GM19395 (cell line): Measurements from ENCODE around the gene SPG11.
"Not testable (repeated sequence)": the region's sequence is repeated elsewhere in the genome, so short reads cannot be mapped to it uniquely, and the experiment has no call there.

Experiments used
- ATAC-seq: cut with Tn5 transposase; IDR thresholded peaks from one replicate; pipeline ENCODE4 v1.9.1; 2021; ENCODE audit warnings: mild to moderate bottlenecking, moderate library complexity; ENCODE audit not compliant: unreplicated experiment

Gene SPG11

DNA sequence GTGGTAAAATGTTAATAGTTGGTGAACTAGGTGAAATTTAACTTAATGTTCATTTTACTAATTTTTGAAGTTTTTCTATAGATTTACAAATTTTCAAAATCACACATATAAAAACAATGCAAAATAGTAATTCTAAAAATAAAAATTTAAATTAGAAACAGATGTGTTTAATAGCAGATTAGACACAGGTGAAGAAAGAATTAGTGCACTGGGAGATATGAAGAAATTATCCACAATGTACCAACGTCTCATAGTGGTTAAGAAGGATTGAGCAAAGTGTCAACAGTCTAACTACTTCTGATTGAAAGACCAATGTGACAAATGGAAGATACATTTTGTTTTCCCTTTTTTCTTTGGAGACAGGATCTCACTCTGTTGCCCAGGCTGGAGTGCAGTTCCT lies 26.5 kb downstream of the SPG11 start:
- no peak for ATAC-seq

DNA sequence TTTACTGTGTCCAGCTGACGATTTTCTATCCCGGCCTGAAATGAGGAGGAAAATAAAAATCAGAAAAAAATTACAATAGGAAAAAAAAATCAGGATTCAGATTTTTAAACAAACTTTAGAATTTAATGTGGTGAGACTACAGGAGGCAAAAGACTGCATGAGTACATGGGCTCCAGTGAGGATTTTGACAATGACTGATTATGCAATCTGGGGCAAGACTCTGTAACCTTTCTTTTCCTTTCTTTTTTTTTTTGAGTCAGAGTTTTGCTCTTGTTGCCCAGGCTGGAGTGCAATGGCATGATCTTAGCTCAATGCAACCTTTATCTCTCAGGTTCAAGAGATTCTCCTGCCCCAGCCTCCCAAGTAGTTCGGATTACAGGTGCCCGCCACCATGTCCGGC lies 29.9 kb downstream of the SPG11 start:
- no peak for ATAC-seq

- not testable (repeated sequence) for ATAC-seq
These were observed 38.2 kb downstream of the SPG11 start for GRCh38 chr15:44625286-44625685.

GRCh38 chr15:44623178-44623577 lies 40.3 kb downstream of the SPG11 start:
- ATAC-seq, result no peak

- no peak for ATAC-seq
These were observed 43.4 kb downstream of the SPG11 start for GRCh38 chr15:44620081-44620480.

DNA sequence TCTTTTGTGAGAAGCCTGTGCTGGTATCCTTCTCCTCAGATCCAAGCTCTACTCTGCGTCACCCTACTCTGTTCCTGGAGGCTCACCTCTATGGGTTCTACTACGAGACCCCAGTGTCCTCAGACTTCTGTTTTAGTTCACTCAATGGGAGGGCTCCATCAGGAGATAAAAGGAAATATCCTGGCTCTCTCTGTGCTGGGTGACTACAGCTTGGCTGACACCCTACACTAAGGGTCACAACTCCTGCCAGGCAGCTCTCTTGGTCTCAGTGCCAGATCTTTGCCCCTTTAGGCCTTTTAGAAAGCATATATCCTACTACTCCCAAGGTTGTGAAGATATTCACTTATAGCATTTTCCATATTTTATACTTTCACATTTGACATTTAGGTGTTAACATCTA lies 46.5 kb downstream of the SPG11 start:
- no peak for ATAC-seq

GRCh38 chr15:44606740-44607139 lies 56.7 kb downstream of the SPG11 start:
- ATAC-seq, result no peak

- no peak for ATAC-seq
These were observed 60.3 kb downstream of the SPG11 start for GRCh38 chr15:44603126-44603525.

DNA sequence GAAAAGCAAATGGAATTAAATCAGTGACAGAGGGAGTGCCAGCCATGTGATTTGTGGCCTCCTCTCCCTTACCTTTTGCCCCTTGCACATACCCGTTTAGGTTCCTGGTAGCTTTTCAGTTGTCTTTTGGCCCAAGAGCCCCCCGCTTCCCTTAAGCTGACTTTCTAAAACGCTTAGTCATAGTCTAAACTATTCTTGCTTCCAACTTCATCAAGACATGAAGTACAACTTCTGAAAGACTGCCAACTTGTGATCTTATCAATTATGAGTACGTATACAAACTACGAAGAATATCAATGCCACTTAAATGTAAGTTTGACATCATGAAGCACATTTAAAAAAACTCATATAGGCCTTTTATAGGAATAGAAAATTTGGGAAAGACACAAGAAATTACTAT lies 64.6 kb downstream of the SPG11 start:
- ATAC-seq, result no peak

DNA sequence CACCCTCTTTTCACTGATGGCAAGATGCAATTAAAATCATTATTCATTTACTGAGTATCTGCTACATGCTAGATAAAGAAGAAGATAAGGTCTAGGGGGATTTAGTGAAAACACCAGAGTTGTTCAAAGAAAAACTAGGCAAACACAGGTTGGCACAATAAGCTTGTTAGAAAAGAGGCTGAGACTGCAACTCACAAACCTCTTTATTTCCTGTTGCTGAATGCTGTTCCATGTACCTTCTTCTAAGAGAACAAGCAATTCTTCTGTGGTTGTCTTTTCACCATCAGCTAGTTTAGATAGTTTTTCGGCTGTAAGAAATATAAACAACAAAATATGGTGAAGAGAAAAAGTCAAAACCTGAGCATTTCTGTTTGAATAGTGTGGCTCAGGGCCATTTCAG lies 65.4 kb downstream of the SPG11 start:
- no peak for ATAC-seq

DNA sequence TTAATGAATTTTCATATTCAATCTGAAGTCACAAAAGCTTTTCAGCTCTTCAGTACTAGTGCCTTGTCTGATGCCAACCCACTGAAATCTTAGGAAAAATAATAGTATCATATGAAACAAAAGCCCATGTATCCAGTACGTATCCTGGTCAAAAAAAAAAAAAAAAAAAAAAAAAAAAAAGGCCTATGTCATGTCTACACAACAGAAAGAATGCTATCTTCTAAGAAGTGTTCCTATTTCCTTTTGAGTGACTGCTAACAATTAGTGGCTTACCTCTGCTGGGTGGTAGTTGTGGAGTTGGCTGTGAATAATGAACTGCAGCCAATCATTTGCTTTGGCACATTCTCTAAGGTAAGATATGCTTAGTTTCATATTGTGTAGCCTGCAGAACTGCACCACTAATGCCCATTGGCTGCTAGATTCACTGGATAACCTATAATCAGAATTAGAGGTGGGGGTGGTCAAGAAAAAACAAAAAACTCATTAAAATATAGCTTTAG lies 66.9 kb downstream of the SPG11 start:
- no peak for ATAC-seq

- ATAC-seq, result no peak
These were observed 67.6 kb downstream of the SPG11 start for GRCh38 chr15:44595656-44596510.

GRCh38 chr15:44595246-44595645 lies 68.2 kb downstream of the SPG11 start:
- no peak for ATAC-seq

GRCh38 chr15:44593042-44593736 lies 70.3 kb downstream of the SPG11 start:
- no peak for ATAC-seq

- no peak for ATAC-seq
These were observed 72.1 kb downstream of the SPG11 start for GRCh38 chr15:44591326-44591725.

- no peak for ATAC-seq
These were observed 74.9 kb downstream of the SPG11 start for GRCh38 chr15:44588541-44588940.

GRCh38 chr15:44585633-44586032 lies 77.8 kb downstream of the SPG11 start:
- ATAC-seq, result no peak

DNA sequence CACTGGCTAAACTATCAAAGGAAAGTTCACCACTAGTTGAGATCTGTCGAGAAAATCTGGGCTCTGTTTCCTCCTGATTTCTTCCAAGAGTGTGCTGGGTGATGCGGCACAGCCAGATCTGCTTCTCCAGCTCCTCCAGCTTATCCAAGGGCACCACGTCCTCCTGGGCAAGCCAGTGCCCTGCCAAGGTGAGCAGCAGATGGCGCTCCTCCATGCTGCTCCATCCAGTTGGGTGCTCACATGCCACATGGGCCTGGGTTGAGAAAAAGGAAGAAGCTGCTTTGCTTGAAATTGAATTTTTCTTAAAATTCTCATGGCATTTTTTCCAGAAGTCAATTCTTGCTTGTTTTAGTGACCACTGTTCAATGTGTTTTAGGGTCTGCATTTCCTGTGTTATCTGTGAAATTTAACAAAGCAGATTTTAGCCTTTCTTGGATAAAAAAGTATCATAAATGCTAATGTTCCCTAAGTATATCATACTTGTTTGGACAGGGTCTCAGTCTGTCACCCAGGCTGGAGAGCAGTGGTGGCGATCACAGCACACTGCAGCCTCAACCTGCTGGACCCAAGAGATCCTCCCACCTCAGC lies 79.2 kb downstream of the SPG11 start:
- ATAC-seq, result no peak

DNA sequence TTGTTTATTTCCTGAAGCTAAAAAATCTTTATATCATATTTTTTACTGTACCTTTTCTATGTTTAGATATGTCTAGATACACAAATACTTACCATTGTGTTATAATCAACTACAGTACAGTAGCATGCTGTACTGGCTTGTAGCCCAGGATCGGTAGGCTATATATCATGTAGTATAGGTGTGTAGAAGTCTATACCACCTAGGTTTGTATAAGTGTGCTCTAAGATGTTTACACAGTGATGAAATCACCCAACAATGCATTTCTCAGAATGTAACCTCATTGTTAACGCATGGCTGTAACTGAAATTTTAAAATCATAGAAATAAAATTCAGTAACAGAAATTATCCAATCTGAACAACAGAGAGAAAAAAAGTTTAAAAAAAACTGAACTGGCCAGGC lies 83.4 kb downstream of the SPG11 start:
- ATAC-seq, result no peak

DNA sequence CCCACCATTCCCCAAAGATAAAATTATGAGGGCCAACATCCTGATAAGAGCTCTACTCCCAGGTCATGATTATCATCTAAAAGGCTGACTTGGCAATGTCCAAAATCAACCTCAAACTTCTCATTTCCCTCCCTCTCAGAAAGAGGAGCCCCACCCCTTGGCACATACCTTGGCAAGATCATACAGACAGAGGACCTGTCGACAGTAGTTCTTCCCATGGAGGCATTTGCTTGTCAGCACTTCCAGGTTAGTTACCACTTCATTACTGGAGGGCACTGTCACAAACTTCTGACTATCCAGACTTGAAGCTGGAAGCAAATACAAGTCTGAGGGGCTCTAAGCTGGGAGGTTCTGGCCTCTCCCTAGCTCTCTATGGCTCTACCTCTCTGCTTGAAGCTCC lies 88.7 kb downstream of the SPG11 start:
- no peak for ATAC-seq

DNA sequence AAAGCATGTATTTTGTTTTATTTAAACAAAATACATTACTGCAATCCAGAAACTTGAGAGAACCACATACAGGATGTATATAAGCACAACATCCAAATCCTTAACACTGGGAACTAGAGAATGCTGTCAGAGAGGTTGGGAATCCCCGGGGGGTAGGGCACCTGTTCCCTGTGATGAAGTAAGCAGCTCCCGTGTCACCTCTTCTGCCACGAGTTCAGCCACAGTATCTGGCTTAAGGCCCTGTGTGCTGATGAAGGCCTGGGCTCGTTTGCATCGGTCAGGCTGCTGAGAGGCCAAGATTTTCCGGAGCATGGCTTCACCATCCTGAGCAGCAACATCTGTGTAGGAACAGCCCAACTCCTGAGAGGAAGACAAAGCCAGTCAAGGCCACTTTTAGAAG lies 90.1 kb downstream of the SPG11 start:
- no peak for ATAC-seq

DNA sequence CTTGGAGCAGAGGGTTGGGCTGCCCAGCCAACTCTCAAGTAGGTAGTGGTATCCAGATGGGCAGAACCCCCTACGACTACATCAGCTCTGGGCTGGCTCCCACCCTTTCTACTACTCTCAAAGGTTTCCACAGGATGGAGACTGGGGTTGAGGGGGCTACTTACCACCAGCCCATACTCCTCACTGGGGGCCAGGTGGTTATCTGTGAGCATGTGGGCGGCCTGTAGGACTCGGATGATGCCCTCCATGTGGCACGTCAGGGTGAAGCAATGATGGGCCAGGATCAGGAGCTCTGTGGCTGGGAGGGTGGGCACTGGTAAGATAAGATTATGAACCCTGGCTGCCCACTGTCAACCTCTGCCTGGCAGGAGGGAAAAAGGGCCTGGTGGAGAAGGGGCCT lies 93.1 kb downstream of the SPG11 start:
- ATAC-seq, result no peak
